ENCODE data around the gene SKI.

- TF ChIP-seq CTCF (IDR thresholded peaks at IDR 0.05; ENCODE audit: insufficient read depth, low read depth, low read length), result no peak
- TF ChIP-seq EZH2 (IDR thresholded peaks at IDR 0.05; ENCODE audit: insufficient read depth, low read length), result no peak
Observed at GRCh38 chr1:2215909-2216766, 12.0 kb upstream of the SKI start.

All from astrocyte (in vitro differentiated cells and primary cell).